NCI-H1105 (cell line): ENCODE data around the gene ZBED2.
"Not testable (repeated sequence)": the region's sequence is repeated elsewhere in the genome, so short reads cannot be mapped to it uniquely, and the experiment has no call there.

Experiments used
- DNase-seq: peaks from one replicate; lab custom pipeline; 2025; lab: John Stamatoyannopoulos, UW

ZBED2 gene

GRCh38 chr3:111595232-111595631 is at the start of gene ZBED2:
Gene ZBED2, minus strand, starts transcription at chr3:111595346. Its CDS starts 1,145 bp downstream, at chr3:111594201.
- DNase-seq: no peak

- no peak for DNase-seq
Observed at GRCh38 chr3:111639316-111639715, 44.2 kb upstream of the ZBED2 start.

- DNase-seq: no peak
Observed at GRCh38 chr3:111636366-111636885, 41.3 kb upstream of the ZBED2 start.

GRCh38 chr3:111635403-111635802 is 40.3 kb upstream of the ZBED2 start:
- DNase-seq: no peak

GRCh38 chr3:111630638-111631037 is 35.5 kb upstream of the ZBED2 start:
- not testable (repeated sequence) for DNase-seq

- DNase-seq: not testable (repeated sequence)
Observed at GRCh38 chr3:111629018-111629417, 33.9 kb upstream of the ZBED2 start.

GRCh38 chr3:111627092-111627491 is 31.9 kb upstream of the ZBED2 start:
- DNase-seq: no peak

- no peak for DNase-seq
Observed at GRCh38 chr3:111621535-111621934, 26.4 kb upstream of the ZBED2 start.

- DNase-seq: no peak
Observed at GRCh38 chr3:111619833-111620232, 24.7 kb upstream of the ZBED2 start.

GRCh38 chr3:111618945-111619344 is 23.8 kb upstream of the ZBED2 start:
- DNase-seq: no peak

GRCh38 chr3:111617912-111618601 is 22.9 kb upstream of the ZBED2 start:
- DNase-seq: no peak

- no peak for DNase-seq
Observed at GRCh38 chr3:111617406-111617805, 22.3 kb upstream of the ZBED2 start.

- no peak for DNase-seq
Observed at GRCh38 chr3:111616417-111617105, 21.4 kb upstream of the ZBED2 start.

- no peak for DNase-seq
Observed at GRCh38 chr3:111615880-111616279, 20.7 kb upstream of the ZBED2 start.

GRCh38 chr3:111613294-111613693 is 18.1 kb upstream of the ZBED2 start:
- no peak for DNase-seq

GRCh38 chr3:111610612-111611054 is 15.5 kb upstream of the ZBED2 start:
- peak; percentile 12 for DNase-seq

GRCh38 chr3:111610189-111610588 is 15.0 kb upstream of the ZBED2 start:
- no peak for DNase-seq

- no peak for DNase-seq
Observed at GRCh38 chr3:111609700-111610099, 14.6 kb upstream of the ZBED2 start.

GRCh38 chr3:111608383-111608782 is 13.2 kb upstream of the ZBED2 start:
- no peak for DNase-seq

- DNase-seq: no peak
Observed at GRCh38 chr3:111607240-111607920, 12.2 kb upstream of the ZBED2 start.

GRCh38 chr3:111605493-111605892 is 10.3 kb upstream of the ZBED2 start:
- DNase-seq: no peak

- no peak for DNase-seq
Observed at GRCh38 chr3:111605018-111605417, 9.9 kb upstream of the ZBED2 start.

GRCh38 chr3:111604119-111604518 is 9.0 kb upstream of the ZBED2 start:
- no peak for DNase-seq
